HL-60/S4 (cell line): ENCODE measurements around the gene ZDHHC11B.

Experiments used
- in situ Hi-C: fragments of 300-500 bp; cut with MboI; formaldehyde crosslinking; loops from 2 replicates; pipeline ENCODE4 v1.14.3; 2022; ENCODE audit warnings: low sequenced_read_pairs

The ZDHHC11B gene

DNA sequence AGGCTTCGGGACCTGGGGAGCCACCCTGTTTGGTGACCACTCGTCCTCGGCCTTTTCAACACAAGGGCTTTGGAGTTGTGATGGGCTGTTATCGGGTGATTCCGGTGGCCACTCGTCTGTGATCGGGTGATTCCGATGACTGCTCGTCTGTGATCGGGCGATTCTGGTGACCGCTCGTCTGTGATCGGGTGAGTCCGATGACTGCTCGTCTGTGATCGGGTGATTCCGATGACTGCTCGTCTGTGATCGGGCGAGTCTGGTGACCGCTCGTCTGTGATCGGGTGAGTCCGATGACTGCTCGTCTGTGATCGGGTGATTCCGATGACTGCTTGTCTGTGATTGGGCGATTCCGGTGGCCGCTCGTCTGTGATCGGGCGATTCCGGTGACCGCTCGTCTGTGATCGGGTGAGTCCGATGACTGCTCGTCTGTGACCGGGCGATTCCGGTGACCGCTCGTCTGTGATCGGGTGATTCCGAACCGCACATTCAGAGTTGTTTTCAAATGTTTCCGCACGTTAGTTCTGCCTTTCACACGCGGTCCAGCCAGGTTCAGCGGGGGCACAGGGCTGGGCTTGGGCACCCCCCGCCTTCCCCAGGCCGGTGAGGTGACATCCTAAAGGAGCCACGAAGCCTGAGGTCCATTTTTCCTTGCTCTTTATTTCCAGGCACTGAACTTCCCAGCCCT, 121.6 kb downstream of the ZDHHC11B start:
- in situ Hi-C loops: no loop called here

DNA sequence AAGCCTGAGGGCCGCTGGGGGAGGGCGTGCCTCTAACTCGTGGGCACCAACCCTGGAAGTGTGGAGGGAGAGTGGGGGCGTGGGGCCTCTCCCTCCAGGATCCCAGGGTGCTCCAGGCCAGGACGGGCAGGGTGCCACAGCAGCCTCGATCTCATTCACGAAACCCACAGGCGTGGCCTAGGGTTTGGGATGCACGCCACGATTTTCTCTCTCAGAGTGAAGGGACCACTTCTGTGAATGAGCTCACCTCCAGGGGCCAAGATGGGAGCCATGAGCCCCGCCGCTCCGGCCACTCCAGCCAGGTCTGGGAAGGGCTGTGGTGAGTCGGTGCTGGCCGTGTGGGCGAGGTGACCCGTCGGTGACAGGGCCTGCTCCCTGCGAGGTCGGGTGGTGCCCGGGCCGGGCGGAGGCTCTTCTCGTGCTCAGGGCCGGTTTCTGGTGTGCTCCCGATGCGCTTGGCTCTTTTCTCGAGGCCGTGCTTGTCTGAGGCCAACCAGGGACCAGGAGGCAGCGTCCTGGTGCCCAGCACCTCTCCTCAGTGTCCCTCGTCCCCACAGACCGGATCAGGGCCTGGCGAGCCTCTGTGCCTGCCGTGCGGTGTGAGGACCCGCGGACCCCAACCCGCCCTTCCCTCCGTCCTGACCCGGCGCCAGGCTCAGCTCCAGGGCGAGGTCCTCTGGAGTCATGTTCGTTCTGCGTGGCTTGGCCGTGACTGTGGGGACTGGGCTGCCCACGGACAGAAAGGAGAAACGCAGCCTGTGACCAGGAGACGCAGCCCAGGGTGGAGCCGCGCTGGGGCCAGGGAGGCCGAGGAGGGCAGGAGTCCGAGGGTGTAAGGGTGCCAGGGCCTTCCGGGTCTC, 122.4 kb downstream of the ZDHHC11B start:
- in situ Hi-C loops: no loop called here

- in situ Hi-C loops: no loop called here
Observed at GRCh38 chr5:660491-661030, 124.0 kb downstream of the ZDHHC11B start.
